ENCODE measurements around the gene PLCB3. TPM values are rescaled to one million over a fixed set of nuclear protein-coding genes. Genes with fewer than 3 reads are reported as not detected.

Gene PLCB3
- total RNA-seq, 1 experiment from 2014 or later: 38.3 TPM

- Histone ChIP-seq H3K36me3 (peaks cover 4% of the 10 kb centered on the region), H3K9me3 (replicated peaks) (no peaks in the 10 kb centered on the region), H3K27ac (no peak overlapping the region), H3K4me1 (peaks cover 22% of the 10 kb centered on the region), H3K4me3 (no peak overlapping the region), H3K27me3 (no peaks in the 10 kb centered on the region)
- DNase-seq: no peak
Measured at GRCh38 chr11:64211181-64211872, 40.0 kb upstream of the PLCB3 start.

DNA sequence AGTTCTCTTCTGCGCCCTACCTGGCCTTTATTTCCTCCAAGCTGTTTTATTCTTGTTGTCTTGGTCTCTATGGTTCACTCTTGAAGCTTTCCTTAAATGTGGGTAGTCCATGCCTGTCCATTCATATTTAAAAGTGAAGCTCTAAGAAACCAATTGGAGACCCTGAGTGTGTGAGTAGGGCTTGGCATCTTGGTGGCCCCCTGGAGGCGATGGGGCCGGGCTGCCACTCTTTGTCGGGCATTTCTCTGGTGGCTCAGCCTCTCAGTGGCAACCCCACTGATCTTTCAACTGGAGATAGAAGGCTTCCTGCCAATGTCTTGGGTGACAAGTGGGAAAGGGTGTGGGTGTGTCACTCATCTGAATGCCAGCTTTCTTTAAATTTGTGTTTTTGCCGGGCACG lies 34.5 kb upstream of the PLCB3 start:
- Histone ChIP-seq H3K36me3 (0 out of 2 replicates have a peak, but pooled peaks cover 2% of the 10 kb centered on the region), H3K27ac (no peak overlapping the region), H3K9me3 (replicated peaks) (no peaks in the 10 kb centered on the region), H3K27me3 (no peaks in the 10 kb centered on the region), H3K4me3 (no peak overlapping the region), H3K4me1 (no peaks in the 10 kb centered on the region)
- DNase-seq: no peak

DNA sequence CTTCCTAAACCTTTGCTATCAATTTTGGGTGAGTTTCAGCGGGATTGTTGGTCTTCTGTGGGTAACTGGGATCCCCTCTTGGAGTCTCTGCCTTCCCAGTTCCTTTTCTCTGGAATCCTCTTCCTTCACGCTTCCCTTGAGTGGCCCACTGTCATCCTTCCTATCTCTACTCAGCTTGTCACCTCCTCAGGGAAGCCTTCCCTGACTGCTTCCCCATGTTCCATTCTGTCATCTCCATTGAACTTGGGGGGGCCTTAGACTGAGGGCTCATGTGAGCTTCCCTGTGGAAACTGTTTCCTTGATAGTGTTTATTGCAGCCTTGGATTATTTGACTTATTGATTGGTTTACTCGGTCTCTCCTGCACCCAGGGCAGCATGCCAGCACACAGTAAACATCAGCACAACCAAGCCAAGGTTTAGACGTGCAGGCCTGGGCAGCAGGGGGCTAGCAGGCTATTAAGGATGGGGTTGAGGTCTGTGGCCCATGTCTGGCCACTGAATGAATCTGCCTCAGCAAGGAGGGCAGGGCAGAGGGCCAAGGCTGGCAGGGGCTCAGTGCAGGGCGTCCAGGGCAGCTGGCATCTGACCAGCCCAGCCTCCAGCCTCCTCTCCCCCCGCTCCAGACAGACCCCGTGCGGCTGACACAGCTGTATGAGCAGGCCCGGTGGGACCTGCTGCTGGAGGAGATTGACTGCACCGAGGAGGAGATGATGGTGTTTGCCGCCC lies 32.5 kb upstream of the PLCB3 start:
- H3K9me3 ChIP-seq (replicated peaks): no peaks in the 10 kb centered on the region
- 0 out of 2 replicates have a peak, but pooled peaks cover 2% of the 10 kb centered on the region for H3K4me1 ChIP-seq
- H3K27ac ChIP-seq: no peak overlapping the region
- no peak overlapping the region for H3K4me3 ChIP-seq
- no peak for DNase-seq
- peaks cover 2% of the 10 kb centered on the region; the same call in 1 of the 2 replicates for H3K36me3 ChIP-seq
- H3K27me3 ChIP-seq: no peaks in the 10 kb centered on the region

- Histone ChIP-seq H3K27ac (no peak overlapping the region), H3K4me3 (no peak overlapping the region)
Measured at GRCh38 chr11:64219354-64219684, 32.0 kb upstream of the PLCB3 start.

GRCh38 chr11:64219755-64220154 lies 31.6 kb upstream of the PLCB3 start:
- no peak for DNase-seq
- no peaks in the 10 kb centered on the region for H3K27me3 ChIP-seq
- no peak overlapping the region for H3K27ac ChIP-seq
- H3K4me3 ChIP-seq: no peak overlapping the region
- H3K4me1 ChIP-seq: peaks cover 4% of the 10 kb centered on the region
- H3K36me3 ChIP-seq: peaks cover 2% of the 10 kb centered on the region; the same call in 1 of the 2 replicates
- no peaks in the 10 kb centered on the region for H3K9me3 ChIP-seq (replicated peaks)

More at GRCh38 chr11:64219354-64219684, 32.0 kb upstream of the PLCB3 start:
- no peaks in the 10 kb centered on the region for H3K27me3 ChIP-seq
- H3K36me3 ChIP-seq: peaks cover 2% of the 10 kb centered on the region; the same call in 1 of the 2 replicates
- H3K4me1 ChIP-seq: peaks cover 2% of the 10 kb centered on the region; the same call in 1 of the 2 replicates
- no peaks in the 10 kb centered on the region for H3K9me3 ChIP-seq (replicated peaks)
- no peak for DNase-seq

DNA sequence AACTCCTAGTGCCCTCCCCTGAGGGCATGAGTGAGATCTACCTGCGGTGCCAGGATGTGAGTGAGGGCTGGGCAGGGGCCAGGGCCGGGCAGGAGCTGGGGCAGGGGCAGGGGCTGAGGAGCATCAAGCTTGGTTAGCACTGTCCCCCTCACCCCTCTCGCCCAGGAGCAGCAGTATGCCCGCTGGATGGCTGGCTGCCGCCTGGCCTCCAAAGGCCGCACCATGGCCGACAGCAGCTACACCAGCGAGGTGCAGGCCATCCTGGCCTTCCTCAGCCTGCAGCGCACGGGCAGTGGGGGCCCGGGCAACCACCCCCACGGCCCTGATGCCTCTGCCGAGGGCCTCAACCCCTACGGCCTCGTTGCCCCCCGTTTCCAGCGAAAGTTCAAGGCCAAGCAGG lies 31.1 kb upstream of the PLCB3 start:
- Histone ChIP-seq H3K4me3 (no peak overlapping the region), H3K4me1 (peaks cover 6% of the 10 kb centered on the region), H3K27me3 (no peaks in the 10 kb centered on the region), H3K9me3 (replicated peaks) (no peaks in the 10 kb centered on the region), H3K36me3 (no peaks in the 10 kb centered on the region; the same call in 1 of the 2 replicates), H3K27ac (no peak overlapping the region)
- no peak for DNase-seq

GRCh38 chr11:64220798-64221197 lies 30.5 kb upstream of the PLCB3 start:
- Histone ChIP-seq H3K4me1 (peaks cover 6% of the 10 kb centered on the region), H3K4me3 (no peak overlapping the region), H3K27ac (no peak overlapping the region), H3K9me3 (replicated peaks) (no peaks in the 10 kb centered on the region), H3K36me3 (no peaks in the 10 kb centered on the region; the same call in 1 of the 2 replicates), H3K27me3 (no peaks in the 10 kb centered on the region)
- DNase-seq: no peak

GRCh38 chr11:64222651-64223000 lies 28.7 kb upstream of the PLCB3 start:
- Histone ChIP-seq H3K36me3 (no peaks in the 10 kb centered on the region; the same call in 1 of the 2 replicates), H3K9me3 (replicated peaks) (no peaks in the 10 kb centered on the region), H3K4me1 (peaks cover 6% of the 10 kb centered on the region), H3K4me3 (no peak overlapping the region), H3K27me3 (no peaks in the 10 kb centered on the region), H3K27ac (no peak overlapping the region)
- no peak for DNase-seq

DNA sequence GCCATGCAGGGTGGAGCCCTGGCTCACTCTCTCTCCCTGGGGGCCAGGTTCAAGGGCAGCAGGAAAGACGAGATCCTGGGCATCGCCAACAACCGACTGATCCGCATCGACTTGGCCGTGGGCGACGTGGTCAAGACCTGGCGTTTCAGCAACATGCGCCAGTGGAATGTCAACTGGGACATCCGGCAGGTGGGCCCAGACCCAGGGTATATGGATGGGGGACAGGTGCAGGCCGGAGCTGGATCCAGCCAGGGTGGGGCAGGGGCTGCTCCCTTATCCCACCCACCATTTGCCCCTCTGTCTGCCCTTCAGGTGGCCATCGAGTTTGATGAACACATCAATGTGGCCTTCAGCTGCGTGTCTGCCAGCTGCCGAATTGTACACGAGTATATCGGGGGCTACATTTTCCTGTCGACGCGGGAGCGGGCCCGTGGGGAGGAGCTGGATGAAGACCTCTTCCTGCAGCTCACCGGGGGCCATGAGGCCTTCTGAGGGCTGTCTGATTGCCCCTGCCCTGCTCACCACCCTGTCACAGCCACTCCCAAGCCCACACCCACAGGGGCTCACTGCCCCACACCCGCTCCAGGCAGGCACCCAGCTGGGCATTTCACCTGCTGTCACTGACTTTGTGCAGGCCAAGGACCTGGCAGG lies 28.2 kb upstream of the PLCB3 start:
- peak in 1 of 2 experiments; percentile 42 for DNase-seq
- Histone ChIP-seq H3K36me3 (no peaks in the 10 kb centered on the region; the same call in 1 of the 2 replicates), H3K4me1 (peaks cover 6% of the 10 kb centered on the region), H3K4me3 (no peak overlapping the region), H3K27me3 (no peaks in the 10 kb centered on the region), H3K9me3 (replicated peaks) (no peaks in the 10 kb centered on the region), H3K27ac (no peak overlapping the region)

GRCh38 chr11:64224151-64224890 lies 27.0 kb upstream of the PLCB3 start:
- Histone ChIP-seq H3K9me3 (replicated peaks) (no peaks in the 10 kb centered on the region), H3K27ac (no peak overlapping the region; the same call in 1 of the 2 replicates), H3K27me3 (no peaks in the 10 kb centered on the region), H3K4me3 (peak overlapping the region; percentile 69), H3K4me1 (peaks cover 6% of the 10 kb centered on the region), H3K36me3 (no peaks in the 10 kb centered on the region; the same call in 1 of the 2 replicates)
- no peak for DNase-seq

GRCh38 chr11:64224891-64225607 lies 26.3 kb upstream of the PLCB3 start:
- H3K9me3 ChIP-seq (replicated peaks): no peaks in the 10 kb centered on the region
- no peaks in the 10 kb centered on the region for H3K27me3 ChIP-seq
- H3K4me1 ChIP-seq: peaks cover 6% of the 10 kb centered on the region
- no peaks in the 10 kb centered on the region; the same call in 1 of the 2 replicates for H3K36me3 ChIP-seq
- peak overlapping the region; percentile 80 for H3K27ac ChIP-seq
- no peak for DNase-seq
- H3K4me3 ChIP-seq: peak overlapping the region; percentile 69

GRCh38 chr11:64225608-64226506 lies 25.5 kb upstream of the PLCB3 start, which contains the start of the genes NUDT22 and TRPT1:
TSS of gene NUDT22 (plus strand) at chr11:64226274. CDS start at chr11:64226653, 379 bp downstream.
TSS of gene TRPT1 (minus strand) at chr11:64226186. CDS start at chr11:64225860, 326 bp downstream.
- peak within 1 kb of the TSS; percentile 69 for H3K4me3 ChIP-seq
- H3K27ac ChIP-seq: peak within 1 kb of the TSS; percentile 80
- H3K36me3 ChIP-seq: no peaks in the 10 kb centered on the region; the same call in 1 of the 2 replicates
- H3K4me1 ChIP-seq: peaks cover 6% of the 10 kb centered on the region
- peak; percentile 90 to 92 for DNase-seq
- H3K9me3 ChIP-seq (replicated peaks): no peaks in the 10 kb centered on the region
- H3K27me3 ChIP-seq: no peaks in the 10 kb centered on the region

DNA sequence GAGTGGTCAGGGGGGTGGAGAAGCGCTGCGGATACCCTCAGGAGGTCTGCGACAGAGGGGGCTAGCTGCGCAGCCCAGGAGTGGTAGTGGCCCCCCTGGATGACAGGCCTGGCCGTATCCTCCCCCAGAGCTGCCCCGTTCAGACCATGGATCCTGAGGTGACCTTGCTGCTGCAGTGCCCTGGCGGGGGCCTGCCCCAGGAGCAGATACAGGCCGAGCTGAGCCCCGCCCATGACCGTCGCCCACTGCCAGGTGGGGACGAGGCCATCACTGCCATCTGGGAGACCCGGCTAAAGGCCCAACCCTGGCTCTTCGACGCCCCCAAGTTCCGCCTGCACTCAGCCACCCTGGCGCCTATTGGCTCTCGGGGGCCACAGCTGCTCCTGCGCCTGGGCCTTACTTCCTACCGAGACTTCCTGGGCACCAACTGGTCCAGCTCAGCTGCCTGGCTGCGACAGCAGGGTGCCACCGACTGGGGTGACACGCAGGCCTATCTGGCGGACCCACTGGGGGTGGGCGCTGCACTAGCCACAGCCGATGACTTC lies 24.8 kb upstream of the PLCB3 start:
- no peaks in the 10 kb centered on the region for H3K9me3 ChIP-seq (replicated peaks)
- peaks cover 6% of the 10 kb centered on the region for H3K4me1 ChIP-seq
- H3K27ac ChIP-seq: peak overlapping the region; percentile 80
- H3K36me3 ChIP-seq: no peaks in the 10 kb centered on the region; the same call in 1 of the 2 replicates
- H3K27me3 ChIP-seq: no peaks in the 10 kb centered on the region
- DNase-seq: peak; percentile 67 to 69
- peak overlapping the region; percentile 69 for H3K4me3 ChIP-seq
